ENCODE results near the gene CCSER1.

Gene CCSER1

DNA sequence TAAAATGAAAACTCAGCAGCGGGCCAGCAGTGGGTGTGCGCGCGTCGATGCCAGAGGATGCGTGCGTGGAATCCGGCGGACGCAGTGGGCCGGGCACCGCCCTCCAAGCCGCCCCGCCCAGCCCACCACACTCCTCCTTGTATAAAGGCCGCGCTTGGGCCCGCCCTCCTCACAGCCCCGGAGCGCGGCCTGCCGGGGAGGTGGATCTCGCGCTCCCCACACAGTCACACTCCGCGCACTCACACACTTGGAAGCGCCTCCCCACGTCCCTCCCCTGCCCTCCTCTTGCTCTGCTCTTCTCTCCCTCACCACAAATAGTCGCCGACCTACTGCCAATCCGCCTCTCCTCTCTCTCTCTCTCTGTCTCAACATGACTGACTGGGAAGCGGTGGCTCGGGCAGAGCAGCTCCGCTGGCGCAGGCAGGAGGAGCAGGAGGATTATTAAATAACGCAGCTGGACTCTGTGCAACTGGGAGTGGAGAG, at the start of gene CCSER1:
Gene CCSER1 (plus strand): TSS at position 172 of the 483 bp plus-strand sequence.
- DNase-seq (ENCODE audit: low read depth), result peak; percentile 71

GRCh38 chr4:90078440-90078839, 48.8 kb upstream of the CCSER1 start:
- DNase-seq (ENCODE audit: low read depth), result no peak

DNA sequence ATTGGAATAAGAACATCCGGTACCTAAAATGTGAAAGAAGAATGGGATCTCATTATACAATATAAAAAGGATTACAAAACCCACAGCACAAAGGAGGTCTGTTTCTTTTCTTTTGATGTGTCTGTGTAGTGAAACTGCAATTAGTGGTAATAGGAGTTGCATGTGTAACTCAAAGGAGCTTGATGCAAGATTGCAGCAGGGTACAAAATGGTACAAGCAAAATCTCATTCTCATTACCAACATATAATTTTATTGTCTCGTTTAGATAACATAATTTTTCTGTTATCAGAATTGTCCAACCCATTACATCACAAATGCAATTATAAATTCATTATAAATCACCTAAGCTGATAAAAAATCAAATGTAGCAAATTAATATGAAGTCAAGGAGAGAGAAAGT, 47.1 kb upstream of the CCSER1 start:
- no peak for DNase-seq (ENCODE audit: low read depth)

DNA sequence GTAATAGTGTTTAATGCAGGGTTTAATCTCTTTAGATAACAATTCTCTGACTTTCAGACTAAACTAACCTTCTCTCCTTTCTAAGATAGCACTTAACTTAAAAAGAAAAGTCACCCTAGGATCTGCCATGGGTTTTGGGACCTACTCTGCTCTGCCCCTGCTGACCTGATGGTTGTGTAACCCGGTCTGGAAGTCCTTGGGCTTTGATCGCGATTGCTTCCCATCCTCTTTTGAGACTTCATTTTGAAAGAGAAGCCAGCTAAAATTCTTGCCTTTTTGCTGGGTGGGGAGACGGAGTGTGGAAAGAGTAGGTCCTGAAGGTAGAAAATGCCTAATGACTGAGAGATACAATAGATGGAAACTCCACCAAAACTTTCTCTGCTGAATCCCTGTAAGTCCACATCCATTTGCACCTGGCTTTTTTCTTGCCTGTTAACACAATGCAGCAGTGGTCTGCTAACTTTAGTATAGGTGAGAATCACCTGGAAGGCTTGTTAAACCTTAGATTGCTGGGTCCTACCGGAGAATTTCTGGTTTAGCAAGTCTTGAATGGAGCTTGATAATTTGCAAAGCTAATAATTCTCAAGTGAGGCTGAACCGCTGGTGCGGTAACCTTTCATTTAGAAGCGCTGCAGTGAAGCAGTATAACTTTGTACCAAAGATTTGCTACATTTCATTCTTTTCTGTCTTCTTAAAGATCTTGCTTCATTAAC, 45.6 kb upstream of the CCSER1 start:
- no peak for DNase-seq (ENCODE audit: low read depth)

DNA sequence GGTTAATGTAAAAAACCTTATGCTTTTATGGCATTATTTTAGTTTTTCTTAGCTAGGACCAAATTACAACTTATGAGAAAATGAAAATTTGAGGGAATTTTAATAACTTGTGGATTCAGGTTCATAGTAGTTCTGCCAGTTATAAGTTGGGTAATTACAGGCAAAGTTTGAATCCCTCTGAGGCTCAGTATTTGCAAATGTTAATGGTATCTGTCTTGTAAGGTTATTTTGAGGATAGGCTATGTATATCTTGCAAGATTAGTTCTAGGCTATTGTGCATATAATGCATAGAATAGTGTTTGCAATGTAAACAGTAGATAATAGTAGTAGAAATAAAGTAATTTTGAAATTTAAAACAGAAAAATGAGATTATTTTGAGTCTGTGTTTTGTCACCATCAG, 44.7 kb upstream of the CCSER1 start:
- DNase-seq (ENCODE audit: low read depth), result no peak

DNA sequence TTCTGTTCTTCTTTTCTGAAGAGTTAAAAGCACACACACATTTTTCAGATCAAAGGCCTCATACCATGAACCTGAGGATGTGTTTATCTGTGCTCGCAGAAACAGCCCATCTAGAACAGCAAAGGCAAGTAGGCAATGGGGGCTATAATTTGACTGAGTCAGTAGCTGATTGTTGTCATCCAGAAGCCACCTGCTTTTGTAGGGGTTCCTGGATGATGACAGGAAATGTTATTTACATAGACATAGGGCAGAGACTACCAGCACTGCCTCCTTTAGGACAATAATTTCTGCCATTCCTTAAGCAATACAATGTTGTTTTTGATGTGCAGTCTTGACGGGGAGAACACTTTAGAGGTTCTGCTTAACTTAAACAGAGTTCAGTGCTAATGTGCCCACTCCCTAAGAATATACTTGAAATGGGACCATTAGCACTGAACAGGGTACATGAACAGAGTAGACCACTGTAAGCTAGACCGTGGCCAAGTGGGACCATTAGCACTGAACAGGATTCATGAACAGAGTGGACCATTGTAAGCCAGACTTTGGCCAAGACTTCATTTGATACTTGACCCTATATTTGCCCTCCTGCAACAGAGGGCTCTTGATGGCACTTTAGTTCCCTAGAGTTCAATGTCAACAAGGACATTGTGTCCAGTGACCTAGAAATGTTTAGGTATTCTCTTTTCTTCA, 42.8 kb upstream of the CCSER1 start:
- DNase-seq (ENCODE audit: low read depth), result no peak

DNA sequence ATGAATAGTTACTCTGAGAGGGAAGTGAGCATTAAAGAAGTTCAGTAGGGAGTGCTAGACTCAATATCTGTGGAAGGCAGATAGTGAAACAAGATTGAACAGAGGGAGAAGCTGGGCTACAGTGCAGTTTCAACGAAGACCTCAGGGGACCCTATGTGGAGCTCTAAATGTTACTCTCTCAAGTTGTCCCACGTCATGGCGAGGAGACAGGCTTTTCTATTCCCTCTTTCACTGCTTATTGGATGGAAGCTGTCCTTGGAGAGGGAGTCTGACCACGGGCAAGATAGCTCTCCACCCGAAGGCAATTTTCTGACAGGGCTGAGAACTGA, 42.3 kb upstream of the CCSER1 start:
- no peak for DNase-seq (ENCODE audit: low read depth)

DNA sequence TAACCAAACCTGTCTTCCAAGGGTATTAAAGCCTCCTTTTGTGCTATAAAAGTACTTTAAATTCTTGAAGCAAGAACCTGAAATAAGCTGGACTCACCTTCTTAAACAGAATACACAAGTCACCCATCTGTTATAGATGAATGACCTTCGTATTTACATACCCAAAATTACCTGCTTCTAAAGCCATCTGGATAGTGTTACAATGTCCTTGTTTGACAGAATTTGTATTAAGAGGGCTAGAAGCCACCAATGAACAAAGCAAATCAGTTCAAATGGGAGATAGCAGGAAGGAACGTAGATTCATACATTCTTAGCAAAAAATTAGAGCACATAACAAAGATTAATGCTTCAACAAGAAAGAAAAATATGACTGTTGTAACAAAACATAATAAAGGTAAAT, 33.7 kb upstream of the CCSER1 start:
- no peak for DNase-seq (ENCODE audit: low read depth)

GRCh38 chr4:90095000-90095399, 32.2 kb upstream of the CCSER1 start:
- DNase-seq (ENCODE audit: low read depth), result no peak

- DNase-seq (ENCODE audit: low read depth), result no peak
Observed at GRCh38 chr4:90099812-90100211, 27.4 kb upstream of the CCSER1 start.

GRCh38 chr4:90103991-90104390, 23.2 kb upstream of the CCSER1 start:
- no peak for DNase-seq (ENCODE audit: low read depth)

- no peak for DNase-seq (ENCODE audit: low read depth)
Observed at GRCh38 chr4:90105274-90105673, 21.9 kb upstream of the CCSER1 start.

DNA sequence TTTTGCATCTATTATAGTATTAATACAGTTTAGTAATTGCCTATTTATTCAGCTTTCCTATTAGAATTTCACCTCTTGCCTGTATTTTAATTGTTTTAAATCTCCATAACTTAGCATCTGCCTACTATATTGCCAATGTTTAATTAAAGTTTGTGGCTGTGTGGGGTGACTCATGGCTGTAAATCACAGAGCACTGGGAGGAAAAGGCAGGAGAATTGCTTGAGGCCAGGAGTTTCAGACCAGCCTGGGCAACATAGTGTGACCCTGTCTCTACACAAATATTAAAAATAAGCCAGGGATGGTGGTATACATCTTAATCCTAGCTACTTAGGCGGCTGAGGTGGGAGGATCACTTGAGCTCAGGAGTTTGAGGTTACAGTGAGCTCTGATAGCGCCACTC, 14.5 kb upstream of the CCSER1 start:
- no peak for DNase-seq (ENCODE audit: low read depth)

- DNase-seq (ENCODE audit: low read depth), result no peak
Observed at GRCh38 chr4:90113881-90114457, 13.2 kb upstream of the CCSER1 start.

- no peak for DNase-seq (ENCODE audit: low read depth)
Observed at GRCh38 chr4:90118527-90119195, 8.5 kb upstream of the CCSER1 start.

GRCh38 chr4:90120037-90120436, 7.2 kb upstream of the CCSER1 start:
- DNase-seq (ENCODE audit: low read depth), result no peak

DNA sequence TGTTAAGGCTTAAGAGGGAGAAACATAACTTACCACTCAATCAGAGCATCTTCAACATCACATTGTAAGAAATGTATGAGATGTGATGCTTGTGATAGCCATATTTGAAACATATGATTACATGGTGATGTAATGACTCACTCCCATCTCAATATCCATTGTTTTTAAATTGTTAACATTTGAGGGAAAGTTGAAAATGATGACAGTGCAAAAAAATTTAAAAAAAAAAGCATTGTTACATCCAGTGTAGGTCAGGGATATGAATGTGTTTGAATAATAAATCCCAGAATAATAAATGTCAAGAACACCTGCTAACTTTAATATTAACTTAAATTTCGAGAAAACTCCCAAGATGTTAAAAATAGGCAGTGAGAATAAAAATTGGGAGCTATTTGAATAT, 6.4 kb upstream of the CCSER1 start:
- DNase-seq (ENCODE audit: low read depth), result no peak

DNA sequence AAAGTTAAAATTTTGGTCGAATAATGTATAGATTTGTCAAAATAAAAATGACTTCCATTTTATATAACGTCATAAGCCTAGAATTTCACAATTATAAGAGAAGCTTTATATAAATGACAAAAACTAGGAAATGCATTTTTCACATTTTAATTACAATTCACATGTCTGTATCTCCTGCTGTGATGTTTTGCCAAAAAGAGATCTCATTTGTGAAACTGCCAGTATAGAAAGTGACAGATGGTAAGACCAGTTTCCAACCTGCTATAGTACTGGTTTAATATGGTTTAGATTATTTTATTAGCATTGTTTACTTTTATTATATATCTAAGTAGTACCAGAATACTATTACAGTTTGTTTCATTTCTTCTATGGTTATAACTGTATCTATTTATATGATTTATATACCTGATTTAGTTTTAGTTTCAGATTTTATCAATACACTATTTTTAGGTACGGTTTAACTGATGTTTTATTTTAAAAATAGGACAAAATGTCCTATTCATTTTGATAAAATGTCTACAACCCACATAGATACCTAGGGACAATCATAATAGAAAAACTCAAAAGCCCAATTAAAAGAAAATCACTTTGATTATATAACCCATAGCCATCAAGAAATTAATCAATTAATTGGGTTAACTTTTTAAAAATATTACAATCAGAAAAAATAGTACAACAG, 5.4 kb upstream of the CCSER1 start:
- DNase-seq (ENCODE audit: low read depth), result no peak

- no peak for DNase-seq (ENCODE audit: low read depth)
Observed at GRCh38 chr4:90122355-90122748, 4.8 kb upstream of the CCSER1 start.

DNA sequence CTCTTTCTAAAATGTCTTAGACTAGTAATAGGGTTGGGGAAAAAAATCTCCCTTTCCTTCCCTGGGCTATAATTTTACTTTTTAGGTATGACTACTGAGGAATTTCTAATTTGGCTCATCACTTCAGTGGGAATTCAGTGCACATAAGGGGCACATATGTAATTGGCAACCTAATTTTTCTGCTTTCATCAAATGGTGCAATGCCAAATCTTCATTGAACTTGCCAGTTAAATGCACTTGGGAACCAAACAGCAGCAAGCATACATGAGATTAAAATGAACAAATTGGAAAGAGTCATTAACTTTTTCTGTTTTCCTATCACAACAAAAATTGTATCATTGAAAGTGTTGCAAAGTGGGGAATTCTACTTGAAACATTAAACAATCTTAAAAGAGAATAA, 2.9 kb upstream of the CCSER1 start:
- no peak for DNase-seq (ENCODE audit: low read depth)

GRCh38 chr4:90126805-90127204, 389 bp upstream of the CCSER1 start:
- no peak for DNase-seq (ENCODE audit: low read depth)

DNA sequence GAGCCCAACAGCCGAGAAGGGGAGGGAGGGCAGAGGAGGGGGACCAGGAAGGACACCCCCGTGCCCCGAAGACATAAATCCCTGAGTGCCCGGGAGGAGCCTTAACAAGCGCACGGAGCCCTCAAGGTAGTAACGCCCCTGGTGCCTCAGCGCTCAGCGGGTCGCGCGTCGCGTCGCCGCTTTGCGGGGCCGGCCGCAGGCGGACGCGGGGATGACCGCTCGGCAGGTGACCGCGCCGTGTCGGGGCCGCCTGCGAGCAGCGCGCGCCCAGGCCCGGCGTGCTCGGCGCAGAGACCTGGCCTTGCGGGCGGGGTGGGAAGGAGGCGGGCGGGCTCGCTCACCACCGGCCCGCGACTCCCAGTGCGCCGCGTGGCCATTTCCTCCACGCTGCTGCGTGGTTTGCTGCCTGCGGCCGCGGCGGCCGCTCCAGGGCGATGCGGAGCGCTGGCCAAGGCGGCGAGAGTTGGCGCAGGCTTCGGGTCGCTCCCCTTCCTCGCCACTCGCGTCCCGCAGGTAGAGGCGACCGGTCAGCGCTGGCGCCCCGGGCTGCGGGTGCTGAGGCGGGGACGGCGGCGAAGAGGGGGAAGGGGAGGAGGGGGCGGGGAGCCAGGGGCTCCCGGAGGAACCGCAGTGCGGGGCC, 632 bp downstream of the CCSER1 start:
- no peak for DNase-seq (ENCODE audit: low read depth)

All from fibroblast of gingiva (primary cell).